SK-N-SH (cell line): ENCODE data around the gene CNIH3. TPM values are rescaled to one million over a fixed set of nuclear protein-coding genes. Genes with fewer than 3 reads are reported as not detected.

Source experiments
- CTCF ChIA-PET: fragments of 300-600, 350-600 bp; formaldehyde crosslinking; extraction: SDS; loops from one replicate; lab custom pipeline; 2021; lab: Yijun Ruan, JAX
- POLR2A ChIA-PET: fragments of 350-600 bp; sonication (Branson Sonifier 250); formaldehyde crosslinking; extraction: SDS; loops from one replicate; lab custom pipeline; 2020; ENCODE audit warnings: antibody characterized with exemption, inconsistent platforms; lab: Yijun Ruan, JAX
- DNase-seq: peaks from one replicate; pipeline ENCODE4 v3.0.0; 2012
- H2AFZ ChIP-seq: fragments of 200-600 bp; sonication (generic); 2 replicates; pipeline ENCODE4 v1.8.1; 2016; ENCODE audit warnings: antibody characterized with exemption, mild to moderate bottlenecking, low read depth
- H3F3A ChIP-seq: fragments of 200-600 bp; sonication (generic); replicated peaks from 2 replicates; pipeline ENCODE3; 2016; ENCODE audit warnings: antibody characterized with exemption, mild to moderate bottlenecking; ENCODE audit not compliant: insufficient read depth
- H3K27ac ChIP-seq, 2 experiments: fragments of 200-500 bp in 1 of 2; fragments of 200-600 bp in 1 of 2; sonication (Bioruptor generic) in 1 of 2; sonication (generic), shearing (Covaris generic) in 1 of 2; 2 replicates each; pipeline versions ENCODE4 v1.5.1 to v1.6.1; 2014 to 2016; ENCODE audit warnings: low read depth in 2 of 2, inconsistent platforms in 1 of 2, low read length in 1 of 2, mild to moderate bottlenecking in 1 of 2, mixed read lengths in 1 of 2
- H3K27me3 ChIP-seq: fragments of 200-600 bp; sonication (generic), shearing (Covaris generic); 2 replicates; pipeline ENCODE4 v1.6.1; 2016; ENCODE audit warnings: mixed run types; ENCODE audit not compliant: insufficient read depth
- H3K36me3 ChIP-seq, 2 experiments: fragments of 200-500 bp in 1 of 2; fragments of 200-600 bp in 1 of 2; sonication (Bioruptor generic) in 1 of 2; sonication (generic) in 1 of 2; replicated peaks in 1 of 2; 2 replicates each; pipeline versions ENCODE3 to v1.5.1; 2014 to 2016; ENCODE audit warnings: low read length in 1 of 2, mild to moderate bottlenecking in 1 of 2; ENCODE audit not compliant: insufficient read depth in 2 of 2, control insufficient read depth in 1 of 2
- H3K4me1 ChIP-seq, 2 experiments: fragments of 200-500 bp in 1 of 2; fragments of 200-600 bp in 1 of 2; sonication (Bioruptor generic) in 1 of 2; sonication (generic), shearing (Covaris generic) in 1 of 2; 2 replicates each; pipeline versions ENCODE4 v1.5.1 to v1.6.1; 2014 to 2016; ENCODE audit warnings: low read depth in 1 of 2, low read length in 1 of 2, mixed run types in 1 of 2; ENCODE audit not compliant: insufficient read depth in 2 of 2, control insufficient read depth in 1 of 2
- H3K4me2 ChIP-seq: fragments of 200-600 bp; sonication (generic), shearing (Covaris generic); 2 replicates; pipeline ENCODE4 v1.6.1; 2017; ENCODE audit warnings: mixed run types
- H3K4me3 ChIP-seq, 2 experiments: fragments of 200-500 bp in 1 of 2; fragments of 200-600 bp in 1 of 2; sonication (Bioruptor generic) in 1 of 2; sonication (generic), shearing (Covaris generic) in 1 of 2; 2 replicates each; pipeline versions ENCODE4 v1.5.1 to v1.8.1; 2014 to 2016; ENCODE audit warnings: low read depth in 2 of 2, inconsistent platforms in 1 of 2, low read length in 1 of 2, mild to moderate bottlenecking in 1 of 2, mixed read lengths in 1 of 2, moderate library complexity in 1 of 2
- H3K79me2 ChIP-seq: fragments of 200-600 bp; sonication (generic); 2 replicates; pipeline ENCODE4 v1.8.1; 2017; ENCODE audit warnings: mild to moderate bottlenecking; ENCODE audit not compliant: insufficient read depth
- H3K9ac ChIP-seq: fragments of 200-600 bp; sonication (generic); 2 replicates; pipeline ENCODE4 v1.6.1; 2017; ENCODE audit warnings: mixed run types
- H3K9me2 ChIP-seq: fragments of 200-600 bp; sonication (generic); 2 replicates; pipeline ENCODE4 v1.6.1; 2017; ENCODE audit warnings: mixed run types
- H3K9me3 ChIP-seq: fragments of 200-600 bp; sonication (generic); 2 replicates; pipeline ENCODE4 v1.6.1; 2017; ENCODE audit warnings: mixed run types, mild to moderate bottlenecking, moderate library complexity
- H4K20me1 ChIP-seq: fragments of 200-600 bp; sonication (generic); 2 replicates; pipeline ENCODE4 v1.6.1; 2017; ENCODE audit warnings: mild to moderate bottlenecking, mixed run types; ENCODE audit not compliant: insufficient read depth
- EZH2phosphoT487 ChIP-seq: fragments of 200-600 bp; sonication (generic); IDR thresholded peaks from 2 replicates; pipeline ENCODE4 v1.6.1; 2017; ENCODE audit warnings: low read depth, mixed run types, mild to moderate bottlenecking, antibody characterized with exemption, moderate library complexity, borderline replicate concordance
- FOXM1 ChIP-seq: IDR thresholded peaks from 2 replicates; pipeline ENCODE4 v1.4.0; 2012; ENCODE audit warnings: low read depth, mild to moderate bottlenecking
- MXI1 ChIP-seq: IDR thresholded peaks from 2 replicates; pipeline ENCODE4 v1.6.1; 2012; ENCODE audit warnings: mild to moderate bottlenecking, low read depth, low read length, improper control_type of control experiment
- NRF1 ChIP-seq: IDR thresholded peaks from 2 replicates; pipeline ENCODE4 v1.6.1; 2012; ENCODE audit warnings: low read depth, mild to moderate bottlenecking, low read length
- POLR2AphosphoS5 ChIP-seq: IDR thresholded peaks from 2 replicates; pipeline ENCODE4 v1.6.1; 2012; ENCODE audit warnings: low read depth, low read length
- RCOR1 ChIP-seq: fragments of 150-350 bp; IDR thresholded peaks from 2 replicates; pipeline ENCODE4 v1.6.1; 2017; ENCODE audit warnings: antibody characterized with exemption, low read length
- TCF12 ChIP-seq: IDR thresholded peaks from 2 replicates; pipeline ENCODE4 v1.4.0; 2012
- WGBS: methylation state at CpG from one replicate; pipeline ENCODE4 v1.1.6; 2017; ENCODE audit warnings: low lambda C conversion rate; 5-methylcytosine and 5-hydroxymethylcytosine counted together
- polyA plus RNA-seq, 3 experiments: library from polyadenylated mRNA; depleted of rRNA; stranded (reverse); fragments of >200 nt; gene quantifications; 2 replicates each; pipeline ENCODE4 v1.2.3, GENCODE V29; 2012
- TF ChIP-seq, protein P1 (sequence below): IDR thresholded peaks from 2 replicates; pipeline ENCODE4; 2012
- TF ChIP-seq, protein P2 (sequence below): IDR thresholded peaks from 2 replicates; pipeline ENCODE4 v1.6.1; 2012; ENCODE audit warnings: mild to moderate bottlenecking, low read depth, low read length, moderate library complexity
- TF ChIP-seq, protein P3 (sequence below): IDR thresholded peaks from 2 replicates; pipeline ENCODE4 v1.4.0; 2012; ENCODE audit warnings: low read depth, borderline replicate concordance

CNIH3 gene
- polyA plus RNA-seq, 1 of the 3 experiments (the other 2 are of a cell fraction): 18.8 TPM

GRCh38 chr1:224660074-224660473, 44.0 kb downstream of the CNIH3 start:
- CTCF ChIA-PET: interaction anchor here (3.8 kb wide), 1 partner anchor 15 kb away, joined by 20 read pairs; no protein-coding TSS in a partner anchor
- H3K27me3 ChIP-seq: no peaks in the 10 kb centered on the region
- no peak overlapping the region for H3K4me2 ChIP-seq
- H3K9me3 ChIP-seq: no peaks in the 10 kb centered on the region
- no peak overlapping the region for H3K4me3 ChIP-seq
- H3K9me2 ChIP-seq: no peaks in the 10 kb centered on the region
- POLR2A ChIA-PET: no interaction called here
- no peaks in the 10 kb centered on the region for H3K4me1 ChIP-seq
- H4K20me1 ChIP-seq: no peaks in the 10 kb centered on the region; the same call in 1 of the 2 replicates
- no peak overlapping the region for H3K9ac ChIP-seq
- H2AFZ ChIP-seq: no peak overlapping the region
- H3F3A ChIP-seq: no peaks in the 10 kb centered on the region
- H3K79me2 ChIP-seq: peaks cover 6% of the 10 kb centered on the region; the same call in 1 of the 2 replicates
- TF ChIP-seq, protein P1, sequence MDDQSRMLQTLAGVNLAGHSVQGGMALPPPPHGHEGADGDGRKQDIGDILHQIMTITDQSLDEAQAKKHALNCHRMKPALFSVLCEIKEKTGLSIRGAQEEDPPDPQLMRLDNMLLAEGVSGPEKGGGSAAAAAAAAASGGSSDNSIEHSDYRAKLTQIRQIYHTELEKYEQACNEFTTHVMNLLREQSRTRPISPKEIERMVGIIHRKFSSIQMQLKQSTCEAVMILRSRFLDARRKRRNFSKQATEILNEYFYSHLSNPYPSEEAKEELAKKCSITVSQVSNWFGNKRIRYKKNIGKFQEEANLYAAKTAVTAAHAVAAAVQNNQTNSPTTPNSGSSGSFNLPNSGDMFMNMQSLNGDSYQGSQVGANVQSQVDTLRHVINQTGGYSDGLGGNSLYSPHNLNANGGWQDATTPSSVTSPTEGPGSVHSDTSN: no peak
- no peak for TF ChIP-seq NRF1
- no peak for TF ChIP-seq EZH2phosphoT487
- TF ChIP-seq MXI1: no peak
- TF ChIP-seq RCOR1: no peak
- H3K36me3 ChIP-seq: peaks cover 0 to 6% of the 10 kb centered on the region in 2 experiments
- no peak for DNase-seq
- WGBS: 80% methylated on average over 5 of the region's 5 CpGs
- no peak overlapping the region for H3K27ac ChIP-seq

GRCh38 chr1:224662870-224663269, 46.8 kb downstream of the CNIH3 start:
- H3K9me2 ChIP-seq: no peaks in the 10 kb centered on the region
- no peak for TF ChIP-seq TCF12
- TF ChIP-seq, protein P2, sequence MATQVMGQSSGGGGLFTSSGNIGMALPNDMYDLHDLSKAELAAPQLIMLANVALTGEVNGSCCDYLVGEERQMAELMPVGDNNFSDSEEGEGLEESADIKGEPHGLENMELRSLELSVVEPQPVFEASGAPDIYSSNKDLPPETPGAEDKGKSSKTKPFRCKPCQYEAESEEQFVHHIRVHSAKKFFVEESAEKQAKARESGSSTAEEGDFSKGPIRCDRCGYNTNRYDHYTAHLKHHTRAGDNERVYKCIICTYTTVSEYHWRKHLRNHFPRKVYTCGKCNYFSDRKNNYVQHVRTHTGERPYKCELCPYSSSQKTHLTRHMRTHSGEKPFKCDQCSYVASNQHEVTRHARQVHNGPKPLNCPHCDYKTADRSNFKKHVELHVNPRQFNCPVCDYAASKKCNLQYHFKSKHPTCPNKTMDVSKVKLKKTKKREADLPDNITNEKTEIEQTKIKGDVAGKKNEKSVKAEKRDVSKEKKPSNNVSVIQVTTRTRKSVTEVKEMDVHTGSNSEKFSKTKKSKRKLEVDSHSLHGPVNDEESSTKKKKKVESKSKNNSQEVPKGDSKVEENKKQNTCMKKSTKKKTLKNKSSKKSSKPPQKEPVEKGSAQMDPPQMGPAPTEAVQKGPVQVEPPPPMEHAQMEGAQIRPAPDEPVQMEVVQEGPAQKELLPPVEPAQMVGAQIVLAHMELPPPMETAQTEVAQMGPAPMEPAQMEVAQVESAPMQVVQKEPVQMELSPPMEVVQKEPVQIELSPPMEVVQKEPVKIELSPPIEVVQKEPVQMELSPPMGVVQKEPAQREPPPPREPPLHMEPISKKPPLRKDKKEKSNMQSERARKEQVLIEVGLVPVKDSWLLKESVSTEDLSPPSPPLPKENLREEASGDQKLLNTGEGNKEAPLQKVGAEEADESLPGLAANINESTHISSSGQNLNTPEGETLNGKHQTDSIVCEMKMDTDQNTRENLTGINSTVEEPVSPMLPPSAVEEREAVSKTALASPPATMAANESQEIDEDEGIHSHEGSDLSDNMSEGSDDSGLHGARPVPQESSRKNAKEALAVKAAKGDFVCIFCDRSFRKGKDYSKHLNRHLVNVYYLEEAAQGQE: no peak
- no peak for TF ChIP-seq FOXM1
- no peak for TF ChIP-seq POLR2AphosphoS5
- no peak for TF ChIP-seq MXI1
- TF ChIP-seq, protein P3, sequence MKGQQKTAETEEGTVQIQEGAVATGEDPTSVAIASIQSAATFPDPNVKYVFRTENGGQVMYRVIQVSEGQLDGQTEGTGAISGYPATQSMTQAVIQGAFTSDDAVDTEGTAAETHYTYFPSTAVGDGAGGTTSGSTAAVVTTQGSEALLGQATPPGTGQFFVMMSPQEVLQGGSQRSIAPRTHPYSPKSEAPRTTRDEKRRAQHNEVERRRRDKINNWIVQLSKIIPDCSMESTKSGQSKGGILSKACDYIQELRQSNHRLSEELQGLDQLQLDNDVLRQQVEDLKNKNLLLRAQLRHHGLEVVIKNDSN: no peak
- WGBS: 83% methylated on average over 2 of the region's 3 CpGs
- POLR2A ChIA-PET: no interaction called here
- no peak overlapping the region for H3K4me3 ChIP-seq
- H3F3A ChIP-seq: no peaks in the 10 kb centered on the region
- H4K20me1 ChIP-seq: peaks cover 7% of the 10 kb centered on the region; the same call in 1 of the 2 replicates
- H3K27me3 ChIP-seq: no peaks in the 10 kb centered on the region
- CTCF ChIA-PET: no interaction called here
- no peak overlapping the region for H3K27ac ChIP-seq
- no peak for DNase-seq
- H2AFZ ChIP-seq: no peak overlapping the region
- no peaks in the 10 kb centered on the region for H3K79me2 ChIP-seq
- no peak overlapping the region for H3K4me2 ChIP-seq
- H3K36me3 ChIP-seq: peaks cover 4 to 6% of the 10 kb centered on the region in 2 experiments
- peaks cover 0 to 6% of the 10 kb centered on the region in 2 experiments; a peak in 2 of 4 replicates for H3K4me1 ChIP-seq
- no peak overlapping the region for H3K9ac ChIP-seq
- H3K9me3 ChIP-seq: no peaks in the 10 kb centered on the region
